ENCODE data around the gene TEAD3.
A peak's percentile ranks its signal among the peaks of the same experiment; 100 is the strongest.
"Not testable (repeated sequence)": the region's sequence is repeated elsewhere in the genome, so short reads cannot be mapped to it uniquely, and the experiment has no call there.

Gene TEAD3

GRCh38 chr6:35448191-35448590 is 48.7 kb downstream of the TEAD3 start:
- no peak overlapping the region for H3K4me3 ChIP-seq (ENCODE audit: low read length)
- TF ChIP-seq CTCF (conservative IDR thresholded peaks at IDR 0.05; ENCODE audit: low read length): no peak
- no peak for DNase-seq (ENCODE audit: low read depth)

GRCh38 chr6:35445691-35446090 is 51.2 kb downstream of the TEAD3 start:
- no peak for TF ChIP-seq CTCF (conservative IDR thresholded peaks at IDR 0.05; ENCODE audit: low read length)
- H3K4me3 ChIP-seq (ENCODE audit: low read length): no peak overlapping the region
- DNase-seq (ENCODE audit: low read depth): peak; percentile 47

GRCh38 chr6:35443341-35444030 is 53.4 kb downstream of the TEAD3 start:
- no peak for DNase-seq (ENCODE audit: low read depth)
- TF ChIP-seq CTCF (conservative IDR thresholded peaks at IDR 0.05; ENCODE audit: low read length): no peak
- no peak overlapping the region for H3K4me3 ChIP-seq (ENCODE audit: low read length)

GRCh38 chr6:35442693-35443092 is 54.2 kb downstream of the TEAD3 start:
- no peak for DNase-seq (ENCODE audit: low read depth)
- TF ChIP-seq CTCF (conservative IDR thresholded peaks at IDR 0.05; ENCODE audit: low read length): no peak
- H3K4me3 ChIP-seq (ENCODE audit: low read length): no peak overlapping the region

GRCh38 chr6:35441642-35442041 is 55.2 kb downstream of the TEAD3 start:
- TF ChIP-seq CTCF (conservative IDR thresholded peaks at IDR 0.05; ENCODE audit: low read length): no peak
- H3K4me3 ChIP-seq (ENCODE audit: low read length): no peak overlapping the region
- no peak for DNase-seq (ENCODE audit: low read depth)

GRCh38 chr6:35441205-35441604 is 55.7 kb downstream of the TEAD3 start:
- TF ChIP-seq CTCF (conservative IDR thresholded peaks at IDR 0.05; ENCODE audit: low read length): no peak
- DNase-seq (ENCODE audit: low read depth): no peak
- no peak overlapping the region for H3K4me3 ChIP-seq (ENCODE audit: low read length)

- no peak overlapping the region for H3K4me3 ChIP-seq (ENCODE audit: low read length)
- TF ChIP-seq CTCF (conservative IDR thresholded peaks at IDR 0.05; ENCODE audit: low read length): no peak
- DNase-seq (ENCODE audit: low read depth): no peak
These were observed 57.6 kb downstream of the TEAD3 start for GRCh38 chr6:35439308-35439707.

GRCh38 chr6:35438378-35439065 is 58.4 kb downstream of the TEAD3 start:
- not testable (repeated sequence) for DNase-seq (ENCODE audit: low read depth); H3K4me3 ChIP-seq (ENCODE audit: low read length)

Data from AG10803 (cell line).